Left lung (tissue), 10 donors: Measurements from ENCODE around the gene SCUBE1. TPM values are rescaled to one million over a fixed set of nuclear protein-coding genes. Genes with fewer than 3 reads are reported as not detected.

Experiments used
- ATAC-seq: fragments of 200-7000 bp; cut with Tn5 transposase; one replicate; pipeline ENCODE4 v1.9.1; 2020; ENCODE audit warnings: moderate library complexity
- DNase-seq, 4 donors: peaks; one replicate each; pipeline ENCODE4 v3.0.0-alpha.2; 2013 to 2020
- H3K27ac ChIP-seq, 2 donors: fragments of 200-600 bp; sonication (generic) in 1 of 2; one replicate each; pipeline versions ENCODE4 v1.5.0 to v1.8.0; 2020 to 2021
- H3K27me3 ChIP-seq, 2 donors: fragments of 200-600 bp; sonication (generic) in 1 of 2; one replicate each; pipeline versions ENCODE4 v1.5.0 to v1.8.0; 2020 to 2021
- H3K36me3 ChIP-seq, 2 donors: fragments of 200-600 bp; sonication (generic) in 1 of 2; one replicate each; pipeline versions ENCODE4 v1.5.0 to v1.8.0; 2020 to 2021
- H3K4me1 ChIP-seq, 2 donors: fragments of 200-600 bp; one replicate each; pipeline ENCODE4 v1.8.0; 2021
- H3K4me3 ChIP-seq, 2 donors: fragments of 200-600 bp; sonication (generic) in 1 of 2; one replicate each; pipeline versions ENCODE4 v1.5.0 to v1.8.0; 2020 to 2021; ENCODE audit warnings: mild to moderate bottlenecking in 1 of 2
- H3K9me3 ChIP-seq, 2 donors: fragments of 200-600 bp; sonication (generic) in 1 of 2; one replicate each; pipeline versions ENCODE4 v1.5.0 to v1.8.0; 2020 to 2021
- CTCF ChIP-seq, 2 donors: fragments of 200-600 bp; sonication (generic) in 1 of 2; IDR thresholded peaks; one replicate each; pipeline versions ENCODE4 v1.5.0 to v1.8.0; 2021; ENCODE audit warnings: antibody characterized with exemption in 2 of 2
- intact Hi-C, 2 donors: fragments of 100-400 bp; cut with DNase I; formaldehyde crosslinking; loops; one replicate each; pipeline versions ENCODE4 v1.11.2 to v1.14.2; 2022
- polyA plus RNA-seq, 6 donors: library from polyadenylated mRNA; unstranded; fragments of 120-200 nt; gene quantifications; one replicate each; pipeline ENCODE4 v1.2.1, GENCODE V29; 2013; ENCODE audit not compliant: insufficient read length in 6 of 6
- total RNA-seq, 2 donors: library from RNA; stranded (reverse); fragmentation: NEBNext Ultra II Directional; extraction: Animal tissue kit (Norgen Biotek cat#: 25700); gene quantifications; one replicate each; pipeline ENCODE4 v1.2.1, GENCODE V29; 2021
- donor health status: DM: no; HTN: yes; CAD: no.
- donor health status: DM: no; HTN: no; CAD: no.

SCUBE1 gene
- total and polyA plus RNA-seq, 8 donors: 1.1 to 5.0 (median 2.0) TPM

- DNase-seq (no peak), ATAC-seq (no peak)
- H3K4me3 ChIP-seq: no peak overlapping the region
- H3K36me3 ChIP-seq: no peaks in the 10 kb centered on the region
- no peaks in the 10 kb centered on the region for H3K27me3 ChIP-seq
- no peak overlapping the region for H3K27ac ChIP-seq
- H3K4me1 ChIP-seq: peaks cover 0 to 5% of the 10 kb centered on the region in 2 donors
- no peak for TF ChIP-seq CTCF (IDR thresholded peaks at IDR 0.05)
- H3K9me3 ChIP-seq: no peaks in the 10 kb centered on the region
- intact Hi-C loops: no loop called here
Measured at GRCh38 chr22:43256569-43256968, 86.6 kb downstream of the SCUBE1 start.

GRCh38 chr22:43255299-43255698 lies 87.9 kb downstream of the SCUBE1 start:
- TF ChIP-seq CTCF (IDR thresholded peaks at IDR 0.05): no peak
- Histone ChIP-seq H3K27me3 (no peaks in the 10 kb centered on the region), H3K36me3 (no peaks in the 10 kb centered on the region), H3K27ac (no peak overlapping the region), H3K9me3 (no peaks in the 10 kb centered on the region), H3K4me1 (no peaks in the 10 kb centered on the region), H3K4me3 (no peak overlapping the region)
- DNase-seq (no peak), ATAC-seq (no peak)
- intact Hi-C loops: no loop called here

DNA sequence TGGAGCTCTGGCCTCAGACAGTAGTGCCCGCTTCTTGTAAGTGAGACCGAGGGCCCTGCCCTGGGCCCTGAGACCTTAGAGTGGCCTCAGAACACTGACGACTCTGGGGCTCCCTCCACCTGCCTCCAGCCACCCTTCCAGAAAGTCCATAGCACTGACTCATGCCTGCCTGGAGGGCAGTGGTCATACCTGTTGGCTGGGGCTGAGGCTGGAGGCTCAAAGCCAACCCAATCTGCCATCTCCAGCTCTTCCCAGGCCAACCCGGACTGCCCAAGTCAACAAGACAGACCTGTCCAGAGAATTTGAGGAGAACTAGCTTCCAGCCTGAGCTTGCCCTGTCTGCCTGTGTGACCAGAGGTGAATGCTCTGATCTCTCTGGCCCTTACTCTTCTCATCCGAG lies 89.3 kb downstream of the SCUBE1 start:
- TF ChIP-seq CTCF (IDR thresholded peaks at IDR 0.05): no peak
- Histone ChIP-seq H3K9me3 (no peaks in the 10 kb centered on the region), H3K27ac (no peak overlapping the region), H3K4me1 (no peaks in the 10 kb centered on the region), H3K4me3 (no peak overlapping the region), H3K27me3 (no peaks in the 10 kb centered on the region), H3K36me3 (no peaks in the 10 kb centered on the region)
- no peak for ATAC-seq
- DNase-seq: no peak
- intact Hi-C loops: no loop called here

- no peak for ATAC-seq
- Histone ChIP-seq H3K27ac (no peak overlapping the region), H3K9me3 (no peaks in the 10 kb centered on the region), H3K4me1 (no peaks in the 10 kb centered on the region), H3K4me3 (no peak overlapping the region), H3K36me3 (no peaks in the 10 kb centered on the region), H3K27me3 (no peaks in the 10 kb centered on the region)
- TF ChIP-seq CTCF (IDR thresholded peaks at IDR 0.05): no peak
- intact Hi-C loops: no loop called here
- DNase-seq: no peak
Measured at GRCh38 chr22:43252319-43252718, 90.9 kb downstream of the SCUBE1 start.

DNA sequence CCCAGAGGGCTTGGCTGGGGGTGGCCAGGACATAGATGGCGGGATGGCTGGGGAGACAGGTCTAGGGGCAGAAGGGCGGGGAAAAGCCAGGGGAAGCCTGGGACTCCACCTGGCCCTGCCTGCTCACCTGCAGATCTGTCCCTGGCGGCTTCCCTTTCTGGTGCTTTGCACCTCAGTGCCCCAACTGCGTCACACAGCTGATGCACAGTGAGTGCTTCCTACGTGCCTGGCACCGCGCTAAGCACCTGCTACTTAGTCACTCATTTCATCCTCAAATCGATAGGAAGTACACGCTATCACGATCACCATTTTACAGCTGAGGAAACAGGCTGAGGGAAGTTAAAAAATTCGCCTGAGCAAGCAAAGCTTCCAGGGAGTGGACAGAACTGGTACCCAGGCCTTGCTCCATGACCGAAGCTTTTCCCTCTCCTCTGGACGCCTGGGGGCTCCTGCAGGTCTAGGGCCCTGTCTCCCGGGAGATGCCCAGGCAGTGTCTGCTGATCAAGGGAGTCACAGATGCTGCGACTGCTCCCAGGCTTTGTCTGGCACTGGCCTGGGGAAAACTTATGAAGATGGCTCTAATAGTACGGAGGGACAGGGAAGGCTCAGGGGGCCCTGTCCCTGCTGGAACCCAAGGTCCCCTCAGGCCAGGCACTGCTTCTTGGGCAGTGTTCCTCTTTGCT lies 93.2 kb downstream of the SCUBE1 start:
- H3K4me3 ChIP-seq: no peak overlapping the region
- DNase-seq: no peak
- no peak for ATAC-seq
- H3K27me3 ChIP-seq: no peaks in the 10 kb centered on the region
- H3K27ac ChIP-seq: no peak overlapping the region
- no peaks in the 10 kb centered on the region for H3K36me3 ChIP-seq
- H3K9me3 ChIP-seq: no peaks in the 10 kb centered on the region
- TF ChIP-seq CTCF (IDR thresholded peaks at IDR 0.05): no peak
- intact Hi-C loops: no loop called here
- no peaks in the 10 kb centered on the region for H3K4me1 ChIP-seq
